ENCODE data around the gene RGS7BP.

Gene RGS7BP

DNA sequence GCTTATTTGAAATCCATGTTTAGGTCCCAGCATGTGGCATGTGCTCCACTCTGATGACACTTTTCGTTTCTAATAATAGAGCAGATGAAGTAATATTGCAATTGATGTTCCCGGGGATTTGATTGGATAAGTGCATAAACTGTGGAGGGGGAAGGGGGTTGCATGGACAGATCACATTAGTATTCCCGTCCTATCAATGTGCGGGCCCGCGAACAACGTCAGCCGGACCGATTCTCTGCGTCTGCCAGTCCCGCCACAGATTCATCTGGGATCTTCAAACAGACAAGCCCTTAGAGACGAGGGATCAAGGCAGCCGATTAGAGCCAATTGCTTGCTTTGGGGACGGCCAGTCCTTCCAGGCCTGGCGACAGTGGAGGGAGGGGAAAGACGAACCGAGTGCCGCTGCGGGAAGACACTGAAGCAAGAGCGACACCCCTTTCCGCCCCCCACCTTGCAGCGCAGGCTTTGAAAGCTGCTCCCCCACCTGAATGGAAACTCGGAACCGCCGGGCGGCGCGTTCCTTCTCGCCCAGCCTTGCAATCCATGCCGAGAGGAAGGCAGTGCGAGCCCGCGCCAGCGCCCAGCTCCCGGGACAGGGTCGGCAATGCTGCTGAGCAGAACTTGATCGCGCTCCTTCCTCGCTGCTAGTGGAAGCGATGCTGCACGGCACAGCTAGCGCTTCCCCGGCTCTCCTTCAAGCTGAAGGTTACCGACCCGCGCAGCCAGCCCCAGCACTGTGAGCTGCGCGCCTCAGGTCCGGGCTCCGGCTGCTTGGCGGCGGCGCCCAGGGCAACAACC, at the start of gene RGS7BP:
RGS7BP (plus strand) TSS at position 247 of the 798 bp plus-strand sequence. CDS start 610 bp downstream, outside the sequence.
- DNase-seq (ENCODE audit: low read depth, low spot score): no peak

DNA sequence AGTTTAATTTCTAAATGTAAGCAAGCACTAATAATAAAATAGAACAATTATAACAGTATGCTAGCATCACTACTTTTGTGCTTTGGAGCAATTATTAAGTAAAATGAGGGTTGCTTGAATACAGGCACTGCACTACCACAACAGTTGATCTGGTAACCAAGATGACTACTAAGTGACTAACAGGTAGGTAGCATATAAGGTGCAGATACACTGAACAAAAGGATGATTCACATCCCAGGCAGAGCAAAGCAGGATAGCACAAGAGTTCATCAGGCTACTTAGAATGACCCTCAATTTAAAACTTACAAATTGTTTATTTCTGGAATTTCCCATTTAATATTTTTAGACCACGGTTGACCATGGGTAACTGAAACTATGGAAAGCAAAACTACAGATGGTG, 48.0 kb upstream of the RGS7BP start:
- DNase-seq (ENCODE audit: low read depth, low spot score): no peak

DNA sequence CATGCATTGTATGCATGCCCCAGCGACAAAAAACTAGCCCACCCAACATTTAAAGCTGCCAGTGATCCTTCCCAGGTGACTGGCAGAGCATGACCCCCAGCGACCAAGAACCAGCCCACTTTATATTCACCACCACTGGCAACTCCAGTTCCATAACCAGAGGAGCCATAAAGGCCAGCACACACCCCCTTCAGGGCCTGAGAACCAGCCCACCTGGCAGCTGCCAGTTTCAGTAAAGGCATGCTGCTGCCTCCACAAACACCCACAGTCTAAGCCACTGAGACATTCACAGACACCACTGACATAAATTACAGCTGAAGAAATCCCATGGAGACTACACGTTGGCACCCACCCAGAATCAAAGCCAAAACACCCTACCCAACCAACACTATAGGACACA, 46.9 kb upstream of the RGS7BP start:
- DNase-seq (ENCODE audit: low read depth, low spot score): no peak

DNA sequence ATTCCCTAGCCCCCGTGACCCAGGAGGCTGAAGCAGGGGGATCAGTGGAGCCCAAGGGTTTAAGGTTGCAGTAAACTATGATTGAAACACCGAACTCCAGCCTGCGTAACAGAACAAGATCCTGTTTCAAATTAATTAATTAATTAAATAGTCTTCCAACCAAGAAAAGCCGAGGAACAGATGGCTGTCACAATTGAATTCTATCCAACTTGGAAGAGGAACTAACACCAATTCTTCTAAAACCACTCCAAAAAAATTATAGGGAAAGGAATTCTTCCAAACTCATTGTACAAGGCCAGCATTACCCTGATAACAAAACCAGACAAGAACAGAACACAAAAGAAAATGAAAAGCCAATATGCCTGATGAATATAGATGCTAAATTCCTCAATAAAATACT, 43.4 kb upstream of the RGS7BP start:
- no peak for DNase-seq (ENCODE audit: low read depth, low spot score)

DNA sequence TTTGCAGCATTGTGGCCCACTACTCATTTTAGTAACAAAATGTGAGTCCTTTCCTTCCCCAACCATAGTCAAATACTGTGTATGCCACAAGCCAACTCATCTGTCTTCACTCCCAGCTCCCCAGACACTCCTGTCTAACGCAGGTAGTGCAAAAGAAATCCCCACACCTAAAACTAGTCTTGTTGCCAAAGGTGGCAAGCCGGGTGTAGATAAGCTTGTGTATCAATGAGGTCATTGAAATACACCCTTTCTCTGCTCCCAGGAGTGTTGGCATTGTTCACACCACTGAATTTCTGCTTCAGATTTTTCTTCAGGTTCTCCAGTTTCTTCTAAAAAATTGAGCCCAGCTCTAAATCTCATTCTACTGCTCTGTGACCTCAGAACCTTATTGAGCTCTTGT, 19.7 kb upstream of the RGS7BP start:
- DNase-seq (ENCODE audit: low read depth, low spot score): no peak

DNA sequence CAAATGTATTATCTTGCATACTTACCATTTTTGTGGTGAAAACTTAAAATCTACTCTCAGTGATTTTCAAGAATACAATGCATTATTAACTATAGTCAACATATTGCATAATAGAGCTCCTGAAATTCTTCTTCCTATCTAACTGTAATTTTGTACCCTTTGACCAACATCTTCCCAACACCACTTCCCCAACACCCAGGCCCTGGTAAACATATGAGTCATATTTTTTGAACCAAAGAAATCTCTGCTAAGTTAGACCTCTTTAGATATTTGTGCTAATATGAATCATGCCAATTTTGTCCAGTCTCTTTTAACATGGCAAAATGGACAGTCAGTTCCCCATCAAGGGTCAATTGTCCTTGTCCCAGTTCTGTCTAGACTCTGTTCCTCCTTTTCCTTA, 18.5 kb upstream of the RGS7BP start:
- no peak for DNase-seq (ENCODE audit: low read depth, low spot score)

DNA sequence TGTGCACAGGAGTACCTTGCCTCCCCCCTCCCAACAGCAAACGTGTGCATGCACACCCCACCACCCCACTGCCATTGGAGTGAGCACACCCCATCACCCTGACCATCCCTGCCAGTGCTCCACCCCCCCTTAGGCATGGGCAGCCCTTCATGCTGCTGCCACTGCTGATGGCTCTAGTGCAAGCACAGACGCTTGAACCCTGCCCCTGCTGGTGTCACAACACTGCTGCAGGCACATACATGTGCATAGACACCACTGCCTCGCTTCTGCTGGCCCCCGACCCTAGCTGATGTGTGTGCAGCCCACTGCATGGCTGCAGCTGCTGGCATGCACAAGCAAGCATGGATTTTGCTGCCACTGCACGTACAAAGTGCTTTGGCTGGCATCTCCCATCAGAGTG, 16.0 kb upstream of the RGS7BP start:
- no peak for DNase-seq (ENCODE audit: low read depth, low spot score)

DNA sequence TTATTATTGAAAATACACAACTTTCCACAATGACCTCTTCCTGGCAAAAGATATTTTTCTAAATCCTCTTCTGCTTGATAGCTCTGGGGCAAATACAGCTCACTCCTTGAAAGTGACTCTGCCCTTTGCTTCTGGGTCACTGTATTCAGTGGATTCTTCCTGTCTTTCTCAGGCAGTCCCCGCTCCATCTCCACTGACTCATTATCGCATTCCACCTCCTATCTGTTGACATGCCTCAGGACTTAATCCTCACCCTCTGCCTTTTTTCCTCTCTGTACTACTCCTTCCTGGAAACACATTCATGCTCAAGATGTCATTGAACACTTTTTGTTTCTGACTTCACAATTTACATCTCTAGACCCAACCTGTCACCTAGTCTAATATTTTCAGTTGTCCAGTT, 8.4 kb upstream of the RGS7BP start:
- no peak for DNase-seq (ENCODE audit: low read depth, low spot score)

DNA sequence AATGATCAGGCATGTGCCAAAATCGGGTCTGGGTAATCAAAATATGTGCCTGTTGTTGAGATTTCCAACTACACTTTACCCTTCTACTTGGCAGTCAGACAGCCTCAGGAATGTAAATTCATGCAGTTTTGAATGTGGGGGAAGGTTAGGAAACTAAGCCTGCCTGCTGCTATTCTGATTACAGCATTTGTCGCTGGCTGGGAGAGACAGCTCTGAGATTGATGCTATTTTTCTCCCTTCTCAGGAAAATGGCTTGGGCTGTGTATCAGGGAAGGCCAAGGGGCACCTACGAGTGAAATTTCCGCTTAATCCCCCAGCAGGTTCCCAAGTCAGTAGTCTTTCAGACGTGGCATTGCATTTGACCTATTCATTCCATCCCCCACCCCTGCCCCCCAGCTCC, 3.6 kb upstream of the RGS7BP start:
- no peak for DNase-seq (ENCODE audit: low read depth, low spot score)

DNA sequence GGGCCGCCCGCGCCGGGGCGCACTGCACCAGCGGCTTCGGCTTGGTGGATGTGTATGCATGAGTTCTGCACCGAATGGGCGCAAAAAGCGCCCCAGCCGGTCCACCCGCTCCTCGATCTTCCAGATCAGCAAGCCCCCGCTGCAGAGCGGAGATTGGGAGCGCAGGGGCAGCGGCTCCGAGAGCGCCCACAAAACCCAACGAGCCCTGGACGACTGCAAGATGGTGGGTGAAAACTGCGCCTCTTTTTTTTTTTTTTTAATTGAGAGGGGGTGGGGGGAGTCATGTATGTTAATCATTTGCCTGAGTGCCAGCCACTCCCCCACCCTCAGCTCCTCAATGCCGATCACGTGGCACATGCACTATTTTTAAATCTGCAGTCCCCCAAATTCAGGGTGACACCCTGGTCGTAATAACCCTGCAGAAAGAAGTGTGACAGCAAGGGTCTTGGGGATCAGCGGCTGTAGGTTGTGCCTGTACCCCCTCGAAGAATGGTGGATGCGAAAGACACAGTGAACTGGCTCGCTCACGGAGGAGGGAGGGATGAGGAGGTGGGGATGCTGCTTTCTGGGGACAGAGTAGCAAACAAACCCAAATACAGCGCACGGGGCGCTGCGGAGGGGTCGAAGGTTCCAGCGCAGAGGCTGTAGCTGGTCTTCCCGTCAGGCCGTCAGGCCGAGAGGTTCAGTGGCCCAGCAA, 900 bp downstream of the RGS7BP start:
- no peak for DNase-seq (ENCODE audit: low read depth, low spot score)

DNA sequence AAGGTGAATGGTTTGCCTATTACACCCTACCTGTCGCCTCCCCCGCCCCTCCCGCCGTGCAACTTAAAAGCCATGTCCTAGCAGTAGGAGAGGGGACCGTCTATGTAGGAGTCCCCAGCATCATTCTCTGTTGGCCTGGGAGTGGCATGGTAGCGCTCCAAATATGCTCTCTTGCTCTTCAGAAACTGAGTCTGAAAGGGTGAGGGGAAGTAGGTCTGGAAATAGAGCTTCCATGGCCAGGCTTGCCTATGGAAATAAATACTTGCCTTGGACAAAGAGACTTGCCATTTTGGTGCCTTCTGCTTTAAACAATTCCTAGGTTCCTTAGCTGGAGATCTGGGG, 1.4 kb downstream of the RGS7BP start:
- DNase-seq (ENCODE audit: low read depth, low spot score): no peak

DNA sequence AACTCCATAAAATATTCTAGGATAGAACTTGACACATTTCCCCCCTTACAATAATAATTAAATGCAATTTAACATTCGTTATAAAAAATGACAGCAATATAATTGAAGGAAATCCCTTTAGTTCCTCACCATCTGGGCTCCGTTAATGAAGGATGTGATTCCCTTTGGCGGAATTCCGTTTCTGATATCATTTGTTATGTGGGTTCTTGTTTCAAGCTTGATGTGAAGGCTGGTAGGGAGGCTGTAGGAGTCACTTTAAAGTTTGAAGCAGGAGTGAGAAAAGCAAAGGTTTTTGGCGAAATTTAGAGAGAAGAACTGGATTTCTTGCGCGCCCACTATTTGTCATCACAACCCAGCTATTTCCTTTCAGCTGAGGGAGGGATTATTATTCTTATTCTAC, 4.0 kb downstream of the RGS7BP start:
- no peak for DNase-seq (ENCODE audit: low read depth, low spot score)

DNA sequence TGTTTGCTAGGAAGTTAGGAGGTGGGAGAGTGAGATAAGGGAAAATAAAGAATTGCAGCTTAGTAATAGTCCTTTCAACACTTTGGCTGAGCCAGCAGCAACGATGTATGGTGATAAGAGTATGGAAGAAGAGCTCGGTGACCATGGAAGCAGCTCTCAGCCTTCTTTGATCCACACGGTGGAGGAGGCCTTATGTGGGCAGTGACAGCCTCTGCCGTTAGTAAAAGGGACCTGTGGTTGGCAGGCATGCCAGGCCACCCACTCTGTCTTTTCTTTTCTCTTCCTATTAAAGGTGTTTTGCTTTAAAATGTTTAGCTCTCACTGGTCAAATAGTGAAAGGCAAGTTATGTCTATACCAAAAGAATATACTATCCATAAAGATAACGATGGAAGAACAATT, 7.7 kb downstream of the RGS7BP start:
- no peak for DNase-seq (ENCODE audit: low read depth, low spot score)

DNA sequence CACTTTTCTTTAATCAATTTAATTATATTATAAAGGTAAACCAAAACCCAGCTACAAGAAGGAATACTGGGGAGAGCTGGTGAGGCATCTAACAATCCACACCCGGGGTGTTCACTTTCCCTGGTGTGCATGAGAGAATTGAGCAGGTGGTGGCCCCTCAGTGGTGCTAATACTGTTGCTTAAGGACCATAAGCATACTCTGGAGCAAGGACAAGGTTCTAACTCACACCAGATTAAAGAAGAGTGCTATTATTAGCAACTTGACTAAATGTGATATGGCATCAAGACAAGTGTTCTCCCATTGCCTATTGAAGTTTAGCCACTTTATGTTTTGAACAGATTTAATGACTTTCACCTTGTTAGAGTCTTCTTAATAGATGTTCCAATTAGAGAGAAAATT, 8.8 kb downstream of the RGS7BP start:
- DNase-seq (ENCODE audit: low read depth, low spot score): no peak

DNA sequence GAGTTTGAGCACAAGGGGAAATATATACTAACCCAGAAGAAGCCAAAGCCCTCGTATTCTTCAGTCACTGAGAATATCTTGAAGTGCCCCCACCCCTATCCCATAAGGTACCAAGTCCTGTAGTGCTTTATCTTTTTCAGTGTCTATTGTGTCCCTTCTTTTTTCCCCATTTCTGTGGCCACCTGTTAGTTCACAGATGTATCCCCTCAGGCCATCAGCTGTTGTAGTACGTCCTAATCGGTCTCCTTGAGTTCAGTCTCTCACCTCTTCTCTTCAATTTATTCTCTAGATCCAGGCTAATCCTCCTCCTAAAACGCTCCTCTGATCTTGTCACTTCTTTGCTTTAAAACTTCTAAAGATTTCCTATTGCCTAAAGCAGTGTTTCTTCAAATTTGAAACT, 10.4 kb downstream of the RGS7BP start:
- DNase-seq (ENCODE audit: low read depth, low spot score): no peak

DNA sequence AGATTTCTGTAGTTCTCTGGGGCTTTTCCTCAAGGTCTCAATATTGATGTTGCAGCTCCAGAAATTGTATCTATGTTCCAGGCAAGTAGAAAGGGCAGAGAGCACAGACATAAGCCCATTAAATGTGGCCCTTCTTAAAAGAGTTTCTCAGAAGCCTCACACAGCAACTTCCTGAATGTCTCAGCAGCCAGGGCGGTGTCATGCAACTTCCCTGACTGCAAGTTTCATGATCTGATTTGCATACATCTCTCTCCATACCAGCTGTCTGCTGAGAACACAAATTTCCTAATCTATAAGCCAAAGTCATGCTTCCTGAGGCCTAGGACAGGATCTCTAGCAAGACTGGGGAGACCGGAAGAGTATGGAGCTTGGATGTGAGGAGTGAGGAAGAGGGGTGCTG, 13.0 kb downstream of the RGS7BP start:
- no peak for DNase-seq (ENCODE audit: low read depth, low spot score)

DNA sequence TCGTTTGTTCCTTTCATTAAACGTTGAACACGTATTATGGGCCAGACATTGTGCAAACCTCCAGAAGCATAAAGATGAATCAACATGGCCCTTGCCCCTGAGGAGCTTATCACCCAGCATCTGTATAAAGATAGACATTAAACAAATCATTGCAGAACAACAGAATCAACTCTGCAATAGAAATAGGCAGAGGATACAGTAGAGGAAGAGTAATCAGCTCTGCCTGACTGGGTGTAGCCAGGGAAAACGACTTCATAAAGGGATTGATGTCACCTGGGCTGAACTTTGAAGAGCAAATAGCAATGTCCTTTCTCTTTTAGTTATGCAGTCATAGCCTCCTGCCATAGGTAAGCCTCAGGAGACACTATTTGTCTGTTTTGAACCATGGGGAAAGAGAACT, 13.4 kb downstream of the RGS7BP start:
- DNase-seq (ENCODE audit: low read depth, low spot score): no peak

DNA sequence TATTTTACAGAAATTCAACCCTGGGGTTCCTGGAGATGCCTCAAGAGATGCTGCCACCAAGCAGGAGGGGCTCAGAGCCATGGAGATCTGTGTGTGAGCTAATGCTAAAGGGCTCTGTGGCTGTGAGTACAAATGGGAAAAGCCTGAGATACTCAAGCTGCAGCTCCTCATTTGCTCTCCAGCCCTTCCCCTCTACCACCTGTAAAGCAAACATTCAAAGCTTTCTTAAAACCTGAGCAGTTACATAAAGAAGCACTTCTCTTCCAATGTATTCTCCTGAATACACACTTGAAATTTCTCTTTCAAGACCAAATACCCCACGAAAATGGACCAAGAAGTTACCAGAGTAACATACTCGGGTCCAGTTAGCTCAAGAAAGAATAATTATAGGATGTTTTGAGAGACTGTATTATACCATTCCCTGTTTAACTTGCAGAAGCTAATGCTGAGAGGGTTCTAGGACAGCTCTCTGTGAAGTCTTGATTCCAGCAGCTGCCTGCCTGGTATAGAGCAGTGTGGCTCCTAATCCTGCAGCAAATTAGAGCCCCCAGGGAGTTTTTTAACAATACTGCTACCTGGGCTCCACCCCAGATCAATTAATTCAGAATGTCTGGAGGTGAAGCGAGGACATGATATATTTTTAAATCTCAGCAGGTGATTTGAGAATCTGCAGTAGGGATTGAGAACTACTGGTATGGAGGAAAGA, 21.1 kb downstream of the RGS7BP start:
- no peak for DNase-seq (ENCODE audit: low read depth, low spot score)

DNA sequence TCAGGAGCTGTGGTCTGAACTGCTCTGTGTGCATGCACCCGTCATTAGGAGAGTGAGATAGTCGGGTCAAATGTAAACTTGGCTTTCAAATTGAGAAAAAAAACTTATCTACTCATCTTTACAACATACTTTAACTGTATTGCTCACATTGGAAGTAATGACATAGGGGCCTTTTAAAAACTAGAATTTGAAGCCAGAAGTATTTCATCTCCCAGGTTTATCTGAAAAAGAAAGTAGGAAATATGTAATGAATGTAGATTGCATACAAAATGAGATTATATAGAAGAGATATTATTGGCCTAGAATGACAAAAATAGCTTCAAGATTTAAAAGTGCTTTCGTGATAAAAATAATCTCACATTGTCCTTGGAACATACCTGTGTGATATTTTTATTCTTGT, 24.3 kb downstream of the RGS7BP start:
- no peak for DNase-seq (ENCODE audit: low read depth, low spot score)

DNA sequence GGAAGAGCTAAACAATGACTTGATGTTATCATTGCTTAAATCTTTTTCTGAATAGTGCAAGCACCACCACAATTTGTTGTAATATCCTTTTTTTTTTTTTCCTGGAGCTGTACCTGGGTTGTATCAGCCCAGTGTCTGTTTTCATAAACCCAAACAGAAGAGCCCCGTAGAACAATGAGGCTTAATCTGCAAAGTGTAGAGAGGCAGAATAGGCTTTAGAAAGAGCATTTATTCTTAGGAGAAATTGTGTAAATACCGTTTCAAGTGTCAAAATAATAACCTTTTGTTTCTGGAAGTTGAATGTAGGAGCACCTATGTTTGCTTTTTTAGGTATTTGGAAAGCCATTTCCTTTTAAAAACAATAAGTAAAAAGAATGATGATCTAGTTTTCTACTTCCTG, 26.4 kb downstream of the RGS7BP start:
- DNase-seq (ENCODE audit: low read depth, low spot score): no peak

DNA sequence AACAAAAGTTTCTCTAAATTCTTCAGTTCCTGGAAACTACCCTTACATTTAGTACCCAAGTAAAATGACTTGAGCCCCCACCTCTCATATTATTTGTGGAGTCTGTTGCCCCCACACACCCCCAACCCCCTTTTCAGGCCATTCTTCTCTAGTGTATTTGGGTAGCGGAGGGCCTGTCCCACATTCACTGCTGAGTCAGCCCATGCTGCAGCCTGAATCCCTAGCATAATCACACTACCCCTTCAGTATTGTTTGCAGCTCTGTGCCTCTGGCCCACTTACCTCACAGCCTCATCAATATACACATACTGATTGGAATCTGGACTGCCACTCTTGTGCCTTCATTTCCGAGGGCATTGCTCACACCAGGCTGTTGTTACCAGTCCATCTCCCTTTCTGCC, 26.8 kb downstream of the RGS7BP start:
- DNase-seq (ENCODE audit: low read depth, low spot score): no peak

DNA sequence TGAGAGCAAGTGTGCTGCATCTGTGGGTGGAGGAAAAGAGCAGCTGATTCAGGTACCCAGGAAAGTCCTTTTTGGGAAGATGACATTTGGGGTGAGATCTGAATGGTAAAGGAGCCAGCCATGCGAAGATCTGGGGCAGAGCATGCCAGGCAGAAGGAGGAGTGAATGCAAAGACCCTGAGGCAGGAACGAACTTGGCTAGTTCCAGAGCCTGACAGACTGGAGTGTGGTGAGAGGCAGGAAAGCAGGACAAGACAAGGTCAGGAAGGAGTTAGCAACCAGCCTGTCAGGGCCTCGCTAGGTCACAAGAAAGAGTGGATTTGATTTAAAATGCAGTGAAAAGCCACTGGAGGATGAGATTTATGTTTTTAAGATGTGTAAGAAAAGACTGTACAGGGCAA, 28.2 kb downstream of the RGS7BP start:
- DNase-seq (ENCODE audit: low read depth, low spot score): no peak

DNA sequence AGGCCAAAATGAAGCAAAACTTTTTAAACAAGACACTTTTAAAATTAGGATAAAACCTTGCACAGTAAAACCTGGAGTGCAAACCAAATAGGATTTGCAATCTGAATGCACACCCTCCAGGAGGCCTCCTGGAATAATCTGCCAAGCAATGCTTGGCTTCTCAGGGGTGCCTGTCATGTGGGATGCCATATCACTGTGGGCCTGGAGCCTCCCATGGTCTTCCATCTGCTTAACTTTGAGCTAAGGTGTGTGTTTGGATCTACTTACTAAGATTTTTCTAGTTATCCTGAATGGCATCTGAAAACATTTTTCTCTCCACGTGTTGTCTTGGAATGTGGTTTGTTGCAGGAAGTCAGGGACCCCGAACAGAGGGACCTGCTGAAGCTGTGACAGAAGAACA, 52.1 kb downstream of the RGS7BP start:
- DNase-seq (ENCODE audit: low read depth, low spot score): no peak

Measured in iPS DF 19.7 (cell line).